NB4 (cell line): ENCODE results near the gene ST8SIA5.

Source experiments
- DNase-seq: peaks from one replicate; pipeline ENCODE4 v3.0.0; 2010; ENCODE audit warnings: low read depth
- H3K4me3 ChIP-seq: one replicate; pipeline ENCODE4 v1.5.1; 2011; ENCODE audit warnings: mild to moderate bottlenecking, low read depth, low read length, moderate library complexity
- MYC ChIP-seq: IDR thresholded peaks from 2 replicates; pipeline ENCODE4 v1.6.1; 2011; ENCODE audit warnings: low read depth, low read length
- POLR2A ChIP-seq: IDR thresholded peaks from 2 replicates; pipeline ENCODE4 v1.6.1; 2011; ENCODE audit warnings: mild to moderate bottlenecking; ENCODE audit not compliant: insufficient read length; ENCODE audit errors: extremely low read depth
- TF ChIP-seq, protein P1 (sequence below): IDR thresholded peaks from 2 replicates; pipeline ENCODE4 v1.6.1; 2011; ENCODE audit warnings: low read depth, low read length
- TF ChIP-seq, protein P2 (sequence below): IDR thresholded peaks from one replicate; pipeline ENCODE4 v1.5.1; 2012; ENCODE audit warnings: low read depth, low read length

ST8SIA5 gene

DNA sequence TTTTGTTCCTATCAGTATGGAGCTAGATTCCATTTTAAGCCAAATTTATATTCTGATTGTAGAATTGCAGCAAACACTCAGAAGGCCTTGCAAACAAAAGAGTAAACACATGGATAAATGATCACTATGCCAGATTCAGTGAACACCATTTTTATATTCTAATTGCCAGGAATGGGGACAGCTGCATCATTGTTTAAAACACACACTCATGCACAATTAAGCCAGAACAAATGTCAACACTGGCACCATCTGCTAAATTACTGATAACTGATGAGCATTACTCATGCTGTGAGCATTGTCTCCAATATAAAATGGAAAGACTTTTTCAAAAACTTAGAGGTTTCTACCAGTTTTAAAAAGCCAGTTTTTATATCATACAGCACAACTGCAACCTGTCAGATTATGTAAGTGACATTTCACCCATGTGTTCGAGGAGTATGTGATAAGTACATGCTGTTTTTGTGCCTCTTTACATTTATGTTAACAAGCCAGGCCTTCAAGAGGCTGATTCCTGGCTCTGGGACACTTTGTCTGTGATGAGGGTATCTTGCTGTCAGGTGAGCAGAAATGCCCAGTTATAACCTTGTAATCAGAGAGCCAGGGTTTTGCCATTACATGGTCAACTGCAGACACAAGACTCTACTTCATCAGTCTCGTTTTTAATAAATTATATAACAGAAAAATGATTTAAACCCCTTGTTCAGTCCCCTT is 4.4 kb upstream of the ST8SIA5 start:
- no peak for DNase-seq
- H3K4me3 ChIP-seq, result no peak overlapping the region
- TF ChIP-seq, protein P1, sequence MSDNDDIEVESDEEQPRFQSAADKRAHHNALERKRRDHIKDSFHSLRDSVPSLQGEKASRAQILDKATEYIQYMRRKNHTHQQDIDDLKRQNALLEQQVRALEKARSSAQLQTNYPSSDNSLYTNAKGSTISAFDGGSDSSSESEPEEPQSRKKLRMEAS, result no peak
- TF ChIP-seq POLR2A (no peak), MYC (no peak)
- TF ChIP-seq, protein P2, sequence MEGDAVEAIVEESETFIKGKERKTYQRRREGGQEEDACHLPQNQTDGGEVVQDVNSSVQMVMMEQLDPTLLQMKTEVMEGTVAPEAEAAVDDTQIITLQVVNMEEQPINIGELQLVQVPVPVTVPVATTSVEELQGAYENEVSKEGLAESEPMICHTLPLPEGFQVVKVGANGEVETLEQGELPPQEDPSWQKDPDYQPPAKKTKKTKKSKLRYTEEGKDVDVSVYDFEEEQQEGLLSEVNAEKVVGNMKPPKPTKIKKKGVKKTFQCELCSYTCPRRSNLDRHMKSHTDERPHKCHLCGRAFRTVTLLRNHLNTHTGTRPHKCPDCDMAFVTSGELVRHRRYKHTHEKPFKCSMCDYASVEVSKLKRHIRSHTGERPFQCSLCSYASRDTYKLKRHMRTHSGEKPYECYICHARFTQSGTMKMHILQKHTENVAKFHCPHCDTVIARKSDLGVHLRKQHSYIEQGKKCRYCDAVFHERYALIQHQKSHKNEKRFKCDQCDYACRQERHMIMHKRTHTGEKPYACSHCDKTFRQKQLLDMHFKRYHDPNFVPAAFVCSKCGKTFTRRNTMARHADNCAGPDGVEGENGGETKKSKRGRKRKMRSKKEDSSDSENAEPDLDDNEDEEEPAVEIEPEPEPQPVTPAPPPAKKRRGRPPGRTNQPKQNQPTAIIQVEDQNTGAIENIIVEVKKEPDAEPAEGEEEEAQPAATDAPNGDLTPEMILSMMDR, result no peak

DNA sequence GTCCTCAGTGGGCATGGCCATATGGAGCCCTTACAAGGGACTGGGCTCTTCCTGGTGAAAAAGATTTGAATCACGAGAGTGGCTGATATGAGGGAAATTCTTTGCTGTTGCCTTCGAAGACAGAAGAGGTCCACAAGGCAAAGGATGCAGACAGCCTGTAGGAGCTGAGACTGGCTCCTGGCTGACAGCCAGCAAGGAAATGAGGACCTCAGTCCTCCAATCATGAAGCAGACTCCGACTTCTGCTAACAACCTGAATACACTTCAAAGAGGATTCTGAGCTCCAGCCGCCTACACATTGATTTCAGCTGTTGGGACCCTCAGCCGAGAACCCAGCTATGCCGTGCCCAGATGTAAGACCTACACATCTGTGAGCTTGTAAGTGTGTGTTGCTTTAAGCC is 3.0 kb upstream of the ST8SIA5 start:
- TF ChIP-seq, protein P1, result no peak
- TF ChIP-seq POLR2A (no peak), MYC (no peak)
- H3K4me3 ChIP-seq, result no peak overlapping the region
- DNase-seq, result no peak

DNA sequence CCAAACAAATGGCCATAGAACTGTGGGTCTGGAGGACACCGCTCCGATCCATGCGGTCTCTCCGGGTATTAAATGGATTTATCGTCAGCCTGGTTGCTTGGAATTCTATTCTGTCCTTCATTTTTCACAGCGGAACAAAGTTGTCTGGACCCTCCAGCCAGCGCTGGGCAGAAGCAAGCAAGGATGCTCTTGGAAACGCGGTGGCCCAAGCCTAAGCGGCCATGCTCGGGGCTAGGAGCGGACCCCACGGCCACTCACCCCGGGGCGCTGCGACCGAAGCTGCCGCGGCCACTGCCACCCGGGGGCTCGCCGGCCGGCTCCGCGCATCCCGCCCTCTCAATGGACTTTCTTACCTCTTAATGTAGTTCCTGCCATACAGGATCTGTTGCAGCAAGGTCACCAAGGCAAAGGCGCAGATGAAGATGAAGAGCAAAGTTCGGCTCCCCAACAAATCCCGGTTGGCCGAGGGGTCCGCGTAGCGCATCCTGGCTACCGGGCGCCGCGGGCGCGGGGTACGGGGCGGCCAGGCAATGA is 761 bp downstream of the ST8SIA5 start:
- no peak overlapping the region for H3K4me3 ChIP-seq
- no peak for DNase-seq
- TF ChIP-seq, protein P1, result no peak

DNA sequence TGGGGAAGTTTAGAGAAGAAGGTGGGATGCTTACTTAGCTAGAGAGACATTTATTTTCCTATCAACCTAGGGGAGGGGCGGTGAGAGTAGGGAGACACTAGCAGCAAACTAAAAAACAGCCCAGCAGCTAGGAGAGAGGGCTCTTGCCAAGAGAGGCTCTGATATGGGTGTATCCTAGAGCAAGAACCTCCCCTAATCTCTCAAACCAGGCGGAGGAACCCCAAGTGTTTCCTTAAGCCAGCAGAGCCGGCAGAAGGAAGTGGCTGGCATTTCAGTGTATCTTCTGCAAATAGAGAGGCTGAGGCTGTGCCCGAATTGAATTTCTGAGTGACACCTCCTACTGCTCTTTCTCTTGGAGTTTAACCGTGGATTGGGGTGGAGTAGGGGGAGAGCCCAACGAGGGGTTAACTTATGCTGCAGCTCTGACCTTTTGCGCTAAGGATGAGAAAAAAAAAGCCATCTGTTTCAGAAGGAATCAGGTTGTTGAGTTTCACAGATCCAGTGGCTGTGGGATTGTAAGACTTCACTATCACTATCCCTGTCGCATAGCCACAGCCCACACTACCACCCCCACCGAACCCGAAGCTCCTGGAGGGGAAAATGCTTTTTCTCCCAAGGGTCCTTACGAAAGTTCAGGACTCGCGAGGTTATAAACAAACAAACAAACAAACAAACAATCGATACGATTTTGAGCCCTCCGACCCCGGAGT is 1.4 kb downstream of the ST8SIA5 start:
- TF ChIP-seq, protein P2, result no peak
- no peak for TF ChIP-seq POLR2A
- TF ChIP-seq, protein P1, result no peak
- no peak for TF ChIP-seq MYC
- no peak for DNase-seq
- H3K4me3 ChIP-seq, result no peak overlapping the region

DNA sequence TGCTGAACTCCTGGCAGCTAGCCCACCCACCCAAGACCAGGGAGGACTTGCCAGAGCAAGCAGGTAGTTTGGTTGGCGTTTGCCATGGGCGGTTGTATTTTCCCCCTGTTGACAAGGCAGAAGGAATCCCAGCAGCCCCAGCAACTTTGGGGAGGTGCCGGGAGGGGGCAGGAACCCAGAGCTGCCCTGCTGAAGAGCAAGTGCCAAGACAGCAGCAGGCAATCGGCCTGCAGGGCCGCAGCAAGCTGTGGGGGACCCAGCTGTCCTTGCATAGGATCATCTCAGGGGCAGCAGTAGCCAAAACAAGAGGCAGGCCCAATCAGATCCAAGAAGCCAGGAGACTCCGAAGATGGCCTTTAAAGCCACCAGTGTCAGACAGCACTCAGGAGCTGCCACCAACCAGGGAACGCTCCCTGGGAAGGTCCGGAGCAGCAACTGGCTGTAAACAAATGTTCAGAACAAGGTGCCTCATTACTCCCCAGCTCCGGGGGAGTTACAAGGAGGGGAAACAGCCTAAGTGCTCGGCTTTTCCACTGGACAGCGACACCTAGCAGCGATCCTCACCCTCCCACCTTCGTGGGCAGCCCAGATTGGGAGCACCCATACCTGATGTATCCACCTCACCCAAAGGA is 2.1 kb downstream of the ST8SIA5 start:
- no peak overlapping the region for H3K4me3 ChIP-seq
- no peak for DNase-seq
- TF ChIP-seq, protein P1, result no peak
- TF ChIP-seq MYC (no peak), POLR2A (no peak)
- TF ChIP-seq, protein P2, result no peak

DNA sequence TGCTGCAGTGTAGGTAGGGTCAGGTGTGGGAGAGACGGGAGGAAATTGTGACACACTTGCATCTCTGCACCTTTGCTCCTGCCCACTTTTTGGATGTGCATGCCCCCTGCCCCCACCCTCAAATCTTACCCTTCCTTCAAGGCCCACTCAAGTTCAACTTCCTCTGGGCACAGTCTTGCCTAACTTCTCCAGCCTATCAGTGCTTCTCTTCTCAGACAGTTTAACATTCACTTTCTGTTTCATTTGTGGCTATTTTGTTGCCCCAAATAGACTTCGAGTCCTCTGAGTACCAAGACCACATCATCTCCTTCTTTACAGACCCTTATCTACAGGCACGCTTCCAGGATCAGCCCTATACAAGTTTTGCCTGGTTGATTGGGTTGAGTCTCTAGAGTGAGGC is 2.7 kb downstream of the ST8SIA5 start:
- H3K4me3 ChIP-seq, result no peak overlapping the region
- TF ChIP-seq, protein P1, result no peak
- TF ChIP-seq, protein P2, result no peak
- no peak for TF ChIP-seq POLR2A
- no peak for TF ChIP-seq MYC
- peak; percentile 41 for DNase-seq
